AML-193 (cell line): ENCODE results near the gene CAPZB.
"Not testable (repeated sequence)": the region's sequence is repeated elsewhere in the genome, so short reads cannot be mapped to it uniquely, and the experiment has no call there.

ENCODE experiments used
- DNase-seq, 2 experiments: peaks; one replicate each; lab custom pipeline; 2025; lab: John Stamatoyannopoulos, UW

CAPZB gene

GRCh38 chr1:19310720-19311502 is 174.4 kb downstream of the CAPZB start:
- DNase-seq, result peak in 1 of 2 experiments; percentile 5

- DNase-seq, result no peak
These were observed 175.3 kb downstream of the CAPZB start for GRCh38 chr1:19310061-19310460.

- DNase-seq, result no peak
These were observed 176.1 kb downstream of the CAPZB start for GRCh38 chr1:19309123-19309813.

- no peak for DNase-seq
These were observed 176.8 kb downstream of the CAPZB start for GRCh38 chr1:19308509-19308907.

GRCh38 chr1:19307794-19308508 is 177.4 kb downstream of the CAPZB start:
- DNase-seq, result no peak

GRCh38 chr1:19306941-19307340 is 178.4 kb downstream of the CAPZB start:
- DNase-seq, result no peak

- DNase-seq, result no peak
These were observed 179.5 kb downstream of the CAPZB start for GRCh38 chr1:19305880-19306279.

GRCh38 chr1:19304081-19304480 is 181.3 kb downstream of the CAPZB start:
- DNase-seq, result not testable (repeated sequence)

GRCh38 chr1:19300211-19300610 is 185.1 kb downstream of the CAPZB start:
- no peak for DNase-seq

- no peak for DNase-seq
These were observed 190.7 kb downstream of the CAPZB start for GRCh38 chr1:19294638-19295037.

GRCh38 chr1:19289244-19289643 is 196.1 kb downstream of the CAPZB start:
- DNase-seq, result no peak
